Endothelial cell of umbilical vein (primary cell): ENCODE data around the gene ASTN1. TPM values are rescaled to one million over a fixed set of nuclear protein-coding genes. Genes with fewer than 3 reads are reported as not detected.

Experiments
- BruUV-seq: library from RNA; stranded (reverse); fragments of 400-500 nt; replicated peaks from 2 replicates; lab custom pipeline; 2021; lab: Mats Ljungman, UMichigan
- CTCF ChIA-PET: fragments of 300-600, 350-600 bp; sonication (Branson Sonifier 250); formaldehyde crosslinking; loops from one replicate; lab custom pipeline; 2021; ENCODE audit warnings: antibody characterized with exemption, inconsistent platforms; lab: Charles Lee
- POLR2A ChIA-PET: fragments of 300-600, 350-600 bp; sonication (Branson Sonifier 250); formaldehyde crosslinking; loops from one replicate; lab custom pipeline; 2021; ENCODE audit warnings: antibody characterized with exemption, inconsistent platforms; lab: Charles Lee
- DNase-seq: peaks from one replicate; pipeline ENCODE4 v3.0.0-alpha.2; 2011; ENCODE audit warnings: low read depth, low spot score
- FAIRE-seq: peaks from 2 replicates; lab custom pipeline; 2011; peaks lifted over from hg19 to GRCh38; lab: Jason Lieb, UNC
- H2AFZ ChIP-seq: 2 replicates; pipeline ENCODE4 v1.6.0; 2012; ENCODE audit warnings: low read depth, low read length, control low read depth, inconsistent platforms
- H3K27ac ChIP-seq: 2 replicates; pipeline ENCODE4 v1.5.1; 2011; ENCODE audit warnings: low read depth, mild to moderate bottlenecking, control low read depth, low read length, moderate library complexity; ENCODE audit not compliant: insufficient read depth
- H3K27me3 ChIP-seq, 2 experiments: 2 replicates each; pipeline versions ENCODE4 v1.6.0 to v1.6.1; 2011; ENCODE audit warnings: low read length in 2 of 2, mixed read lengths in 1 of 2; ENCODE audit not compliant: control insufficient read depth in 2 of 2, insufficient read depth in 2 of 2
- H3K36me3 ChIP-seq, 2 experiments: 2 replicates in 1 of 2; 3 replicates in 1 of 2; pipeline ENCODE4 v1.5.1; 2011; ENCODE audit warnings: low read length in 2 of 2, mild to moderate bottlenecking in 1 of 2, moderate library complexity in 1 of 2; ENCODE audit not compliant: control insufficient read depth in 2 of 2, insufficient read depth in 2 of 2; ENCODE audit errors: extremely low read depth in 1 of 2
- H3K4me1 ChIP-seq: 3 replicates; pipeline ENCODE4 v1.5.1; 2011; ENCODE audit warnings: mild to moderate bottlenecking, low read length; ENCODE audit not compliant: control insufficient read depth, insufficient read depth; ENCODE audit errors: extremely low read depth
- H3K4me2 ChIP-seq: 2 replicates; pipeline ENCODE4 v1.6.1; 2011; ENCODE audit warnings: low read length, control low read depth, mixed read lengths; ENCODE audit not compliant: insufficient read depth
- H3K4me3 ChIP-seq, 3 experiments: fragments of 200-600 bp in 1 of 3; sonication (generic), shearing (Covaris generic) in 1 of 3; replicated peaks in 1 of 3; 2 replicates each; pipeline ENCODE4 v1.5.1; 2011 to 2016; ENCODE audit warnings: control low read depth in 3 of 3, low read length in 3 of 3, mild to moderate bottlenecking in 2 of 3, inconsistent platforms in 1 of 3, low read depth in 1 of 3, moderate library complexity in 1 of 3; ENCODE audit not compliant: insufficient read depth in 1 of 3
- H3K79me2 ChIP-seq: 2 replicates; pipeline ENCODE4 v1.6.0; 2012; ENCODE audit warnings: low read length, inconsistent platforms; ENCODE audit not compliant: control insufficient read depth, insufficient read depth
- H3K9ac ChIP-seq: replicated peaks from 2 replicates; pipeline ENCODE3; 2011; ENCODE audit warnings: low read length, control low read depth; ENCODE audit not compliant: insufficient read depth; ENCODE audit errors: extremely low read depth
- H3K9me1 ChIP-seq: replicated peaks from 3 replicates; pipeline ENCODE4 v1.6.0; 2011; ENCODE audit warnings: mild to moderate bottlenecking, low read length; ENCODE audit not compliant: control insufficient read depth, insufficient read depth; ENCODE audit errors: extremely low read depth
- H3K9me3 ChIP-seq: replicated peaks from 2 replicates; pipeline ENCODE4 v1.5.1; 2012; ENCODE audit warnings: low read length, inconsistent platforms; ENCODE audit not compliant: control insufficient read depth, insufficient read depth
- H4K20me1 ChIP-seq: replicated peaks from 2 replicates; pipeline ENCODE3; 2011; ENCODE audit warnings: mild to moderate bottlenecking, low read length; ENCODE audit not compliant: control insufficient read depth, insufficient read depth; ENCODE audit errors: extremely low read depth
- CTCF ChIP-seq, 2 donors: IDR thresholded peaks; 1 replicate in 1 of 2; 2 replicates in 1 of 2; pipeline ENCODE4 v1.5.1; 2011; ENCODE audit warnings: low read length in 2 of 2, mild to moderate bottlenecking in 2 of 2, moderate library complexity in 2 of 2, control low read depth in 1 of 2, inconsistent platforms in 1 of 2, low read depth in 1 of 2; ENCODE audit not compliant: insufficient read depth in 1 of 2; ENCODE audit errors: extremely low read depth in 1 of 2
- EZH2 ChIP-seq: IDR thresholded peaks from 2 replicates; pipeline ENCODE4 v1.6.1; 2012; ENCODE audit warnings: borderline replicate concordance, low read depth, mild to moderate bottlenecking, moderate library complexity, low read length, inconsistent platforms; ENCODE audit not compliant: severe bottlenecking
- FOS ChIP-seq: IDR thresholded peaks from 2 replicates; pipeline ENCODE4 v1.6.1; 2011; ENCODE audit warnings: mild to moderate bottlenecking, low read length, moderate library complexity, borderline replicate concordance; ENCODE audit not compliant: insufficient read depth
- GATA2 ChIP-seq: IDR thresholded peaks from 2 replicates; pipeline ENCODE4 v1.7.0; 2011; ENCODE audit warnings: low read depth, mild to moderate bottlenecking, moderate library complexity, mixed read lengths, low read length; ENCODE audit not compliant: insufficient read length, insufficient read depth
- JUN ChIP-seq: IDR thresholded peaks from 2 replicates; pipeline ENCODE4 v1.6.1; 2011; ENCODE audit warnings: borderline replicate concordance, low read depth; ENCODE audit not compliant: insufficient read length, insufficient read depth
- MYC ChIP-seq: IDR thresholded peaks from one replicate; pipeline ENCODE4 v1.6.1; 2011; ENCODE audit warnings: mild to moderate bottlenecking, low read depth, low read length
- POLR2A ChIP-seq: IDR thresholded peaks from 2 replicates; pipeline ENCODE4 v1.6.1; 2012; ENCODE audit warnings: low read depth, mild to moderate bottlenecking, control low read depth, low read length
- POLR2AphosphoS5 ChIP-seq: IDR thresholded peaks from 2 replicates; pipeline ENCODE4 v1.6.1; 2012; ENCODE audit warnings: low read depth, mild to moderate bottlenecking, control low read depth, low read length, moderate library complexity; ENCODE audit not compliant: insufficient read depth
- dilution Hi-C: fragments of 300-500 bp; cut with MboI; formaldehyde crosslinking; loops from one replicate; pipeline ENCODE4 v1.15.0; 2019; ENCODE audit warnings: low sequenced_read_pairs; ENCODE audit not compliant: extremely low pct_ligation_motif_present
- intact Hi-C: fragments of 100-400 bp; cut with micrococcal nuclease; formaldehyde crosslinking; loops from one replicate; pipeline ENCODE4 v1.10.0; 2022
- polyA plus RNA-seq, 4 experiments: library from polyadenylated mRNA; depleted of rRNA in 3 of 4; stranded (reverse) in 3 of 4; unstranded in 1 of 4; fragments of >200 nt; gene quantifications; 2 replicates each; pipeline versions ENCODE4 v1.2.1 to v1.2.3, GENCODE V29; 2011 to 2012; ENCODE audit warnings: missing spikeins in 1 of 4
- total RNA-seq: library from RNA; stranded (reverse); gene quantifications from 2 replicates; pipeline ENCODE4 v1.2.3, GENCODE V29; 2021
- TF ChIP-seq, protein P1 (sequence below): IDR thresholded peaks from 2 replicates; pipeline ENCODE4 v1.6.1; 2011; ENCODE audit not compliant: insufficient read depth, insufficient read length

Gene ASTN1
- total and polyA plus RNA-seq, 2 donors (not counting 3 experiments of a cell fraction or from before 2014, with no cell fraction given), result 0.04 TPM; not detected in 1

GRCh38 chr1:176932114-176933104, 232.1 kb downstream of the ASTN1 start:
- FAIRE-seq, result no peak
- dilution Hi-C loops, result no loop called here
- no TSS peak for BruUV-seq
- Histone ChIP-seq H3K36me3 (no peaks in the 10 kb centered on the region), H3K79me2 (no peaks in the 10 kb centered on the region), H2AFZ (no peak overlapping the region), H3K4me3 (no peak overlapping the region), H3K27ac (no peak overlapping the region), H3K4me2 (no peak overlapping the region), H4K20me1 (no peaks in the 10 kb centered on the region), H3K27me3 (no peaks in the 10 kb centered on the region), H3K4me1 (no peaks in the 10 kb centered on the region), H3K9ac (no peak overlapping the region), H3K9me1 (peaks cover 2% of the 10 kb centered on the region), H3K9me3 (no peaks in the 10 kb centered on the region)
- ChIA-PET POLR2A (no interaction called here), CTCF (no interaction called here)
- no peak for TF ChIP-seq POLR2AphosphoS5
- TF ChIP-seq EZH2, result no peak
- no peak for TF ChIP-seq MYC
- no peak for TF ChIP-seq JUN
- TF ChIP-seq, protein P1, sequence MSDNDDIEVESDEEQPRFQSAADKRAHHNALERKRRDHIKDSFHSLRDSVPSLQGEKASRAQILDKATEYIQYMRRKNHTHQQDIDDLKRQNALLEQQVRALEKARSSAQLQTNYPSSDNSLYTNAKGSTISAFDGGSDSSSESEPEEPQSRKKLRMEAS, result no peak
- no peak for TF ChIP-seq FOS
- TF ChIP-seq CTCF (IDR thresholded peaks at IDR 0.05; ENCODE audit: extremely low read depth in 1 of 2, insufficient read depth in 1 of 2, low read depth in 1 of 2, low read length in 2 of 2), result no peak
- TF ChIP-seq POLR2A, result no peak
- no peak for TF ChIP-seq GATA2
- intact Hi-C loops, result no loop called here
- DNase-seq, result no peak
